ENCODE data around the gene PRRG4.
"Not testable (repeated sequence)": the region's sequence is repeated elsewhere in the genome, so short reads cannot be mapped to it uniquely, and the experiment has no call there.

PRRG4 gene

DNA sequence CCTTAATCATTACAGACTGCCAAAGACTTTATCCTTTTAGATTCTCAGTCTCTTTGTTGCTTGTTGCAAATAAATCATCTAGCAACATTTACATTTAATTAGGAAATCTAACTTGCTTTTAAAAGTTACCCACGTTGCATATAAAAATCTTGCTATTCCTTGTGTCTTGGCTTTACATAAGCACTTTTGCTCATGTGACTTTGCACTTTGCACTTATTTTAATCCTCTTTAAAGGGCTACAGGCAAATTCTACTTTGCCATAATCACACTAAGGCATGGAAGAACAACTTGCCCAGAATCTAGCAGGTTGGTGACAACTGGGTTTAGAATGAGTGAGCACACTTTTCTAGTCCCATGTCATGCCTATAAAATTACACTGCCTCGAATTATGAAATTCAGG is 25.9 kb downstream of the PRRG4 start:
- H3K4me3 Mint-ChIP-seq, result no peak overlapping the region
- peaks cover 9% of the 10 kb centered on the region for H3K27me3 Mint-ChIP-seq (ENCODE audit: low read depth)
- no peaks in the 10 kb centered on the region for H3K4me1 Mint-ChIP-seq
- no peak overlapping the region for H3K27ac Mint-ChIP-seq
- H3K36me3 Mint-ChIP-seq (ENCODE audit: low read depth), result no peaks in the 10 kb centered on the region
- TF ChIP-seq, protein P1, sequence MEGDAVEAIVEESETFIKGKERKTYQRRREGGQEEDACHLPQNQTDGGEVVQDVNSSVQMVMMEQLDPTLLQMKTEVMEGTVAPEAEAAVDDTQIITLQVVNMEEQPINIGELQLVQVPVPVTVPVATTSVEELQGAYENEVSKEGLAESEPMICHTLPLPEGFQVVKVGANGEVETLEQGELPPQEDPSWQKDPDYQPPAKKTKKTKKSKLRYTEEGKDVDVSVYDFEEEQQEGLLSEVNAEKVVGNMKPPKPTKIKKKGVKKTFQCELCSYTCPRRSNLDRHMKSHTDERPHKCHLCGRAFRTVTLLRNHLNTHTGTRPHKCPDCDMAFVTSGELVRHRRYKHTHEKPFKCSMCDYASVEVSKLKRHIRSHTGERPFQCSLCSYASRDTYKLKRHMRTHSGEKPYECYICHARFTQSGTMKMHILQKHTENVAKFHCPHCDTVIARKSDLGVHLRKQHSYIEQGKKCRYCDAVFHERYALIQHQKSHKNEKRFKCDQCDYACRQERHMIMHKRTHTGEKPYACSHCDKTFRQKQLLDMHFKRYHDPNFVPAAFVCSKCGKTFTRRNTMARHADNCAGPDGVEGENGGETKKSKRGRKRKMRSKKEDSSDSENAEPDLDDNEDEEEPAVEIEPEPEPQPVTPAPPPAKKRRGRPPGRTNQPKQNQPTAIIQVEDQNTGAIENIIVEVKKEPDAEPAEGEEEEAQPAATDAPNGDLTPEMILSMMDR (IDR thresholded peaks at IDR 0.05; ENCODE audit: unreplicated experiment in 3 of 3), result no peak
- H3K9me3 Mint-ChIP-seq, result no peaks in the 10 kb centered on the region

DNA sequence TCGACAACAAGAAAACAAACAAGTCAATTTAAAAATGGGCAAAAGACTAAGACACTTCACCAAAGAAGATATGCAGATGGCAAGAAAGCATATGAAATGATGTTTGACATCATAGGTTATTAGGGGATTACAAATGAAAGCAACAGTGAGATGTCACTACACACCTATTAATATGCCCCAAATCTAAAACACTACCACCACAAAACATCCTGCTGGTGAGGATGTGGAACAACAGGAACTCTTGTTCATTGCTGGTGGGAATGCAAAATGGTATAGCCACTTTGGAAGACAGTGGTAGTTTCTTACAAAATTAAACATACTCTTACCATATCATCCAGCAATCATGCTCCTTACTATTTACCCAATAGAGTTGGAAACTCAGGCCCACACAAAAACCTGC is 29.0 kb downstream of the PRRG4 start:
- H3K27me3 Mint-ChIP-seq (ENCODE audit: low read depth), result peaks cover 5% of the 10 kb centered on the region
- TF ChIP-seq, protein P1 (IDR thresholded peaks at IDR 0.05; ENCODE audit: unreplicated experiment in 3 of 3), result no peak
- no peak overlapping the region for H3K27ac Mint-ChIP-seq
- H3K4me3 Mint-ChIP-seq, result no peak overlapping the region
- no peaks in the 10 kb centered on the region for H3K9me3 Mint-ChIP-seq
- no peaks in the 10 kb centered on the region for H3K36me3 Mint-ChIP-seq (ENCODE audit: low read depth)
- no peaks in the 10 kb centered on the region for H3K4me1 Mint-ChIP-seq

DNA sequence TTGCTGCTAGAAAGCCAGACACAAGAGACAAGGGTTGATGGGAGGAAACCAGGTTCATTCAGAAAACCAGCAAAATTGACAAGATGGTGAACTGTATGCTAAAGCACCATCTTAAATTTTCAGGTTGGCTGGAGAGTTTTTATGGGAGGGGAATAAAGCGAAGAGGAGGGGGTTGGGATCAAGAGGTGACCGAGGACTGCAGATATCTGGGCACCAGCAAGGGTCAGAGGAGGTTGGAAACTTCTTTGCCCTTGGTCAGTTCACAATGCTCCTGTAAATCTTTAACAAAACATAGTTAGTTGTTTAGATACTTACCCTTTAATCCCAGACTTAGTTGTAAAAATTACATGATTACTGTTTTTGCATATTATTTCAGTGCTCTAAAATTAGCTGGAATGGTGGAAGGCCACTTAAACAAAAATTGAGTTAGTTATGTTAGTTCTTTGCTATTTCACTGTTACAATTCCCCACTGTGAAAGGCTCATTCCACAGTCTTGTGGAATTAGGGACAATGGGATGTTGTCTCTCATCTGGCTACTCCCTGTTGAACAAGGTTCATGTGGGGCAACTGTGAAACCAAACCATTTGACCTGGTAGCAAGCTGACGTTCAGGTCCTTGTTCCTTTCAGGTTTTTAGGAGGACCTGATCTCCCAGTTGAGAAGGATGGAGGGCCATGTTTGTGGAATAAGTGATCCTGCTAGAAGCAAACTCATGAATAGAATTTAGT is 32.3 kb downstream of the PRRG4 start:
- H3K36me3 Mint-ChIP-seq (ENCODE audit: low read depth), result no peaks in the 10 kb centered on the region
- peaks cover 4% of the 10 kb centered on the region for H3K27me3 Mint-ChIP-seq (ENCODE audit: low read depth)
- H3K27ac Mint-ChIP-seq, result no peak overlapping the region
- peaks cover 1% of the 10 kb centered on the region for H3K9me3 Mint-ChIP-seq
- no peak overlapping the region for H3K4me3 Mint-ChIP-seq
- H3K4me1 Mint-ChIP-seq, result no peaks in the 10 kb centered on the region
- TF ChIP-seq, protein P1 (IDR thresholded peaks at IDR 0.05; ENCODE audit: unreplicated experiment in 3 of 3), result no peak

DNA sequence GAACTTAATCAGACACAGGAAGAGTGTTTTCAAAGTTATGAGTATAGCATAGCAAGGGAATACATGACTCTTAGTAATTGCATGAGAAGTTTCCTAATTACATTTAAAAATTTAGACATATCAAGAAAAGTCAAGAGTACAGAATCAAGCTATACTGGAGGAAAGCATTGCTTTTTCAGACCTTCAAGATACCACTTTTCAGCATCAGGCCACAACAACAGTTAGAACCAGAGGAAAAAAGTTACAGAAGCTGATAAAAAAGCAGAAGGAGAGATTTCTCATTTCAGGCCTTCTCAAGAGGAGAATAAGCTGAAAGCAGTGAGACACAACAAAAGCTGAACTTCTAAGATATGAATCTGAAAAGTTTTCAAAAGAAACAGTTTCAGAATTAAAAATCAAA is 34.8 kb downstream of the PRRG4 start:
- no peak overlapping the region for H3K4me3 Mint-ChIP-seq

DNA sequence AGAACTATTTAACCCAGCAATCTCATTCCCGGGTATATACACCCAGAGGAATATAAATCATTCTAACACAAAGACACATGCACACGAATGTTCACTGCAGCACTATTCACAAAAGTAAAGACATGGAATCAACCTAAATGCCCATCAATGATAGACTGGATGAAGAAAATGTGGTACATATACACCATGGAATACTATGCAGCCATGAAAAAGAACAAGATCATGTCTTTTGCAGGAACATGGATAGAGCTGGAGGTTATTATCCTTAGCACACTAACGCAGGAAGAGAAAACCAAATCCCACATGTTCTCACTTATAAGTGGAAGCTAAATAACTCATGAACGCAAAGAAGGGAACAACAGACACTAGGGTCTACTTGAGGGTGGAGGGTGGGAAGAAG is 39.0 kb downstream of the PRRG4 start:
- H3K4me3 Mint-ChIP-seq, result not testable (repeated sequence)

More for the DNA sequence above, 34.8 kb downstream of the PRRG4 start:
- Mint-ChIP-seq H3K9me3 (peaks cover 7% of the 10 kb centered on the region), H3K27me3 (ENCODE audit: low read depth) (peaks cover 4% of the 10 kb centered on the region), H3K36me3 (ENCODE audit: low read depth) (no peaks in the 10 kb centered on the region), H3K27ac (no peak overlapping the region), H3K4me1 (no peaks in the 10 kb centered on the region)
- TF ChIP-seq, protein P1 (IDR thresholded peaks at IDR 0.05; ENCODE audit: unreplicated experiment in 3 of 3), result no peak

DNA sequence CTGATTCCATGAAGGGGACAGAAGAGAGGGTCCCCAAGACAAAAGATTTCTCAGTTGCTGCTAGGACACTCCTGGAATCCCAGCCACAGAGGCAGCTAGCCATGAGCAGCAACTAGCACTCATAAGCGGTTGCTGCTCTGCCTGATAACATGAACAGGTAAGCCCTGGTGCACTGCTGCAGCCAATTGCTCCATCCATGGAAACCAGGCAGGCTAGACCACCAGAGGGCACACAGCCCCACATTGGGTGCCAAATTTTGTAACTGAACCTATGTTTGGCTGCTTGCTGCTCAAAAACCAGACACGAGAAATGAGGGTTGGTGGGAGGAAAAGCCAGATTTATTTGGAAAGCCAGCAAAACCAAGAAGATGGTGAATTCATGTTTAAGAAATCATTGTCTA is 40.9 kb downstream of the PRRG4 start:
- Mint-ChIP-seq H3K4me3 (no peak overlapping the region), H3K36me3 (ENCODE audit: low read depth) (no peaks in the 10 kb centered on the region), H3K27me3 (ENCODE audit: low read depth) (no peaks in the 10 kb centered on the region), H3K4me1 (no peaks in the 10 kb centered on the region), H3K27ac (no peak overlapping the region), H3K9me3 (peaks cover 7% of the 10 kb centered on the region)
- TF ChIP-seq, protein P1 (IDR thresholded peaks at IDR 0.05; ENCODE audit: unreplicated experiment in 3 of 3), result no peak

More for the DNA sequence above, 39.0 kb downstream of the PRRG4 start:
- not testable (repeated sequence) for H3K36me3 Mint-ChIP-seq (ENCODE audit: low read depth); H3K4me1 Mint-ChIP-seq; H3K27ac Mint-ChIP-seq; H3K9me3 Mint-ChIP-seq; H3K27me3 Mint-ChIP-seq (ENCODE audit: low read depth)
